Motor neuron (in vitro differentiated cells): ENCODE measurements around the gene ADRB2. TPM values are rescaled to one million over a fixed set of nuclear protein-coding genes. Genes with fewer than 3 reads are reported as not detected.
"Not testable (repeated sequence)": the region's sequence is repeated elsewhere in the genome, so short reads cannot be mapped to it uniquely, and the experiment has no call there.

Experiments used
- ATAC-seq, 8 experiments: fragments of 200-7000 bp; cut with Tn5 transposase; replicated peaks in 6 of 8; 2 replicates each; pipeline ENCODE4 v1.8.0; 2021; ENCODE audit warnings: mild to moderate bottlenecking in 8 of 8, moderate library complexity in 8 of 8
- H3K27ac ChIP-seq, 2 donors: fragments of 250-450 bp; sonication (Bioruptor Pico); 2 replicates each; pipeline ENCODE4 v1.9.0; 2021; ENCODE audit warnings: antibody characterized with exemption in 2 of 2, mild to moderate bottlenecking in 2 of 2, moderate library complexity in 1 of 2
- H3K4me1 ChIP-seq, 2 donors: fragments of 250-450 bp; sonication (Bioruptor Pico); replicated peaks in 1 of 2; 2 replicates each; pipeline ENCODE4 v1.6.1; 2021; ENCODE audit warnings: antibody characterized with exemption in 2 of 2, mild to moderate bottlenecking in 2 of 2, moderate library complexity in 1 of 2
- H3K4me3 ChIP-seq, 5 donors: fragments of 250-450 bp; sonication (Bioruptor Pico); 2 replicates each; pipeline ENCODE4 v1.9.0; 2021; ENCODE audit warnings: antibody characterized with exemption in 5 of 5, mild to moderate bottlenecking in 5 of 5, moderate library complexity in 4 of 5
- WGBS, 10 experiments: fragments of 450-650 bp; shearing (Covaris generic); methylation state at CpG; one replicate each; pipeline ENCODE4 v1.0.0; 2022; 5-methylcytosine and 5-hydroxymethylcytosine counted together
- in situ Hi-C, 9 experiments: fragments of 400-800 bp; cut with MboI; loops; one replicate each; pipeline ENCODE4 v1.15.0; 2021; ENCODE audit warnings: low sequenced_read_pairs in 9 of 9, low pct_unique_long_range_greater_than_20kb in 2 of 9; ENCODE audit not compliant: unreplicated experiment in 9 of 9
- total RNA-seq, 8 experiments: library from RNA; unstranded; fragments of 300-600 nt; gene quantifications; 2 replicates each; pipeline versions ENCODE4 v1.2.3 to v1.2.4, GENCODE V29; 2022

The ADRB2 gene
- total RNA-seq, 8 experiments from 2014 or later: 0.21 to 1.8 (median 0.62) TPM

DNA sequence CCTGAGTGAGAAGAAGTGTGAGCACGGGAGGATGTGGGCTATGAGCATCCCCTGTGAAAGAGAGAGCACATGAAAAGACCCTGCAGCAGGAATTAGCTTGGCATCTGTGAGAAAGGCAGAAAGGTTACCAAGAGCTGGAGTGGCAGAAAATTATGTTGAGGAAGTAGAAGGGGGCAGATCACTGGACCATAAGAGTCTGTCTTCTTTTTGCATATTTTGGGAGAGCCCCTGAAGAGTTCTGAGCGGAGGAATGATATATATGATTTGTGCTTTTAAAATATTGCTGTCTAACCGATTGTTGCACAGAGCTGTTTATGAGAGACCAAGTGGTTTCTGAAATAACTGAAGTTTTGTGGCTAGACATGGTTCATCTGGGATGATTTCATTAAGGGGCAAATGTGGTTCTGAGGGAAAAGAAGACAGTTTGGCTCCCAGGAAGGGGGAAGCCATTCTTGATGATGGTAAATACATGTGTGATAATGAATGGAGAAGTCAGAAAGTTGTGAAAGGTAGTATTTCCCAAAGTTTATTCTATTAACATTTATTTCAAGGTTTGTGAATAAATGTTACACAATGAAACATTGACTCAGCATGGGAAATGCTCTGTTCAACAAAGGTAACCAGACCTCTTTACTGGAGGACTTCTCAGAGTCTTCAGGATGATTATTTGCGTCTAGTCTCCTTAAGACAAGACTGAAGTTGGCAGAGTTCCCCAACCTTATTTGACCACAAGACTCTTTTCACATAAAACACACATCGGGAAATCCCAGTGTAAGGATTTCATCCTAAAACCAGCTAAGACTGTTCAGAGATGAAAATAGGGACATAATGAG lies 31.5 kb upstream of the ADRB2 start:
- ATAC-seq: no peak
- Histone ChIP-seq H3K4me1 (no peaks in the 10 kb centered on the region), H3K4me3 (no peak overlapping the region), H3K27ac (no peak overlapping the region)
- WGBS, 10 experiments: 0 to 90% (median 62%) methylated on average over 1 to 4 of the region's 5 CpGs
- in situ Hi-C loops: no loop called here

DNA sequence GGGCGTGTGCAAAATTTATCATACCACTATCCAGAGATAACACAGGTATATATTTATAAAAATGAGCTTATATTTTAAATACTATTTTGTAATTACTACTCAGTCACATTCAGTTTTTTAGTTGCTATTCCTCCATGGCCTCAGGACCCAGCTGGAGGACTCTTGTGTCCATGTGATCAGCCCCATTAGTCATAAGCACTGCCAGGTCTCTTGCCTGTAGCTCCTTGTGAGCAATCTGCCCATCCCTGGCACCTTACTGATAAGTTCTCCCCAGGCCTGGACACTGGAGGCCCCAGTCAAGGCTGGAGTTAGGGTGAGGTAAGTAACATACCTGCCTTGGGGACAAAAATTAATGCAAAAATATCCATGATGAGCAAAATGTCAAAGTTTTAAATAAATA lies 29.5 kb upstream of the ADRB2 start:
- Histone ChIP-seq H3K4me3 (no peak overlapping the region), H3K27ac (no peak overlapping the region), H3K4me1 (no peaks in the 10 kb centered on the region)
- ATAC-seq: peak in 1 of 8 experiments; percentile 31
- whole genome bisulfite sequencing, 10 experiments: 85 to 100% (median 94%) methylated on average over 1 of the region's 1 CpG; no CpG with 5 or more reads in 4 of the 10 experiments
- in situ Hi-C loops: no loop called here

DNA sequence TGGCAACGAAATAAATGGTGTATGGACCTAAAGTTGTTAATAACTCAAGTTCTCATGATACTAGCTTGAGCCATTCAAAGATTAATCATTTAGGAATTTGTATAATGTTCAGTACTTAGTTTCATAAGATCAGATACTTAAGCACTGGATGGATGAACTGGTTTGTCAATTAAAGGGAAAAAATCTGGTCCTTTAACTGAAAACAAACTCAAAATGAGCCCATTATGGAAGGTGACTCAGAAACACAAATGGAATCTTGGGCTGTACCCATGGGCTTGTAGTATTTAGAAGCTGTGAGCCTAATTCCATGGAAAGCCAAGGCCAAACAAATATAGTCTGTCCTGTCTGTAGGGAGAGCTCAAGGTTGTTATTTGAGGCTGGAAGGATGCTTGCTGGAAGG lies 27.6 kb upstream of the ADRB2 start:
- Histone ChIP-seq H3K4me1 (no peaks in the 10 kb centered on the region), H3K27ac (no peak overlapping the region), H3K4me3 (no peak overlapping the region)
- in situ Hi-C loops: no loop called here
- ATAC-seq: no peak
- WGBS, 10 experiments: 40 to 100% (median 67%) methylated on average over 1 of the region's 1 CpG; no CpG with 5 or more reads in 3 of the 10 experiments

DNA sequence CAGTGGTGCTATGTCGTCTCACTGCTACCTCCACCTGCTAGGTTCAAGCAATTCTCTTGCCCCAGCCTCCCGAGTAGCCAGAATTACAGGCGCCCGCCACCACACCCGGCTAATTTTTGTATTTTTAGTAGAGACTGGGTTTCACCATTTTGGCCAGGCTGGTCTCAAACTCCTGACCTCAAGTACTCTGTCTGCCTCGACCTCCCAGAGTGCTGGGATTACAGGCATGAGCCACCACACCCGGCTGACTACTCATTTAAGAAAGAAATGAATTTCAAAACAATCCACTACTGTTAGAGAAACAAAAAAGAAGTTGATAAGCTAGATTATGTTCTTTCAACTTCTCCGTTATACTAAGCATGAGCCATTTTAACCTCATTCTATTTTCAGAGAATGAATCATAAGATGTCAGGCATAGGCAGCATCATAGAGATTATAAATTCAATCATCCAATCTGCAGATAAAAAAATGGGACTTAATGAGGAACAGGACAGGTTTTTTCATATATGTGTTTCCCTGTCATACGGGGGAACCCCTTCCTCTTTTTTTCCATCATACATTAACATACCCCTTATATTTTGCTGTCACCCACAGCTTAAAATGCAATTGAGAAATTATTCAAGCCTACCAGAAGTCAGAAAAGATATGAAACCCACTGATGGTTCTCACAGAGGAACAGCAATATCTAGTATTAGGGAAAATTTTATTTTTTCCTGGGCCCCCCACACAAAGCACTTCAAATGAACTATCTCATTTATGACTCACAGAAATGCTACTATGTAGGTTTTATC lies 26.5 kb upstream of the ADRB2 start:
- Histone ChIP-seq H3K4me1 (no peaks in the 10 kb centered on the region), H3K27ac (no peak overlapping the region), H3K4me3 (no peak overlapping the region)
- WGBS, 10 experiments: 0 to 93% (median 76%) methylated on average over 1 to 8 of the region's 9 CpGs
- in situ Hi-C loops: loop anchor here in 1 of 9 experiments (25.0 kb wide), 1 partner anchor 312 kb away; no protein-coding TSS in a partner anchor
- no peak for ATAC-seq

DNA sequence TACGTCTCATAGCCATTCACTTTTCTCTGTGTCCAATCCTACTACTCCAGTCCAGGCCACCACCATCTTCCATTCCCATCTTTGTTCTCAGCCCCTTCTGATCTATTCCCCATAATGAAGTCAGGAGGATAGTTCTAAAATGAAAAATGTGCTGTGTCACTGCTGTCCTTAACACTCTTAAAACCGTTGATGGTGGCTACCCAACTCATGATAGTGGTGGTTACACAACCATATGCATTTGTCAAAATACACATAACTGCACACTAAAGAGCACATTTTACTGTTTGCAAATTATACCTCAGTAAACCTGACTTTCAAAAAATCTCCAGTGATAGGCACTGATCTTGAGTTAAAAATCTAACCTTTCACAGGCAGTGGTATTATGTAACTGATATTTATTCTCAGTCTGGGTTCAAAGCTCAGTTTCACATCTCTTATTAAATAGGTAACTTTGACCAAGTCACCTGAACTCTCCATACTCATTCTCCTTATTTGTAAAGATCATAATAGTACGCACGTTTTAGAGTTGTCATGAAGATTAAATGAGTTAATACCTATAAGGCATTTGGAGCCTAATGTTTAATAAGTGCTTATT lies 24.6 kb upstream of the ADRB2 start:
- no peak overlapping the region for H3K27ac ChIP-seq
- H3K4me1 ChIP-seq: no peaks in the 10 kb centered on the region
- ATAC-seq: no peak
- in situ Hi-C loops: loop anchor here in 1 of 9 experiments (25.0 kb wide), 1 partner anchor 311 kb away; no protein-coding TSS in a partner anchor
- 40 to 100% (median 79%) methylated on average over 2 to 4 of the region's 4 CpGs; no CpG with 5 or more reads in 1 of the 10 experiments for WGBS, 10 experiments
- no peak overlapping the region for H3K4me3 ChIP-seq

DNA sequence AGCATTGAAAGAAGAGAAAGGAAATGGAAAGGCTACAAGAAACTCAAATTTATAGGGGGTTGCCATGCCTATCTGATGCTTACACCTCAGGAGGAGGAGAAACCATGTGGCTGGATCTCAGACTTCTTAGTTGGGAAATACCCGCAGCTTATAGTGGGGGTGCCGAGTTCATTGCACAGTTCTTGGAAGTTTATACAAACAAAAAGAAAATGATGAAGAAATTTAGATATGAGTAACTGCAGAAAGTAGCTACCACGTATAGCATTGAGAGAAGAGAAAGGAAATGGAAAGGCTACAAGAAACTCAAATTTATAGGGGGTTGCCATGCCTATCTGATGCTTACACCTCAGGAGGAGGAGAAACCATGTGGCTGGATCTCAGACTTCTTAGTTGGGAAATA lies 23.0 kb upstream of the ADRB2 start:
- not testable (repeated sequence) for H3K4me3 ChIP-seq, H3K27ac ChIP-seq, ATAC-seq, H3K4me1 ChIP-seq
- in situ Hi-C loops: loop anchor here in 1 of 9 experiments (25.0 kb wide), 1 partner anchor 309 kb away; no protein-coding TSS in a partner anchor
- 25 to 100% (median 75%) methylated on average over 2 to 3 of the region's 3 CpGs; no CpG with 5 or more reads in 5 of the 10 experiments for WGBS, 10 experiments

DNA sequence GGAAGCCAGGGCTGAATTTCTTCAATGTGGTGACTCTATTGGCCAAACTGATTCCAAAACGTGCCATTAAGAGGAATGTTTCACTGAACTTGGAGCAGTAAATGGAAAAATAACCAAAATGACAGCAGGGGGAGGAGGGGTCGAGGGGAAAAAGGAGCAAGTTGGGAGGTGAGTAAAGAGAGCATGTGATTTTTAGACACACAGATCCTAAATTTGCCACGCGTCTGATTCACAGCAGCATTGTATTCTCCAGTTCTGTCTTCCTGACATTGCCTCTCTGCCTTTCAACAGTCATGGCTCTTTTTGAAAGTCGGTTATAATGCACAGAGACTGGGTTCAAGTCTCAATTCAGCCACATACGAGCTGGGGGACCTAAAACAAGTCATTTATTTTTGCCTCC lies 22.0 kb upstream of the ADRB2 start:
- in situ Hi-C loops: loop anchor here in 1 of 9 experiments (25.0 kb wide), 1 partner anchor 308 kb away; no protein-coding TSS in a partner anchor
- ATAC-seq: no peak
- Histone ChIP-seq H3K4me3 (no peak overlapping the region), H3K27ac (no peak overlapping the region), H3K4me1 (no peaks in the 10 kb centered on the region)
- WGBS, 10 experiments: 54 to 92% (median 68%) methylated on average over 1 to 6 of the region's 6 CpGs; no CpG with 5 or more reads in 1 of the 10 experiments

DNA sequence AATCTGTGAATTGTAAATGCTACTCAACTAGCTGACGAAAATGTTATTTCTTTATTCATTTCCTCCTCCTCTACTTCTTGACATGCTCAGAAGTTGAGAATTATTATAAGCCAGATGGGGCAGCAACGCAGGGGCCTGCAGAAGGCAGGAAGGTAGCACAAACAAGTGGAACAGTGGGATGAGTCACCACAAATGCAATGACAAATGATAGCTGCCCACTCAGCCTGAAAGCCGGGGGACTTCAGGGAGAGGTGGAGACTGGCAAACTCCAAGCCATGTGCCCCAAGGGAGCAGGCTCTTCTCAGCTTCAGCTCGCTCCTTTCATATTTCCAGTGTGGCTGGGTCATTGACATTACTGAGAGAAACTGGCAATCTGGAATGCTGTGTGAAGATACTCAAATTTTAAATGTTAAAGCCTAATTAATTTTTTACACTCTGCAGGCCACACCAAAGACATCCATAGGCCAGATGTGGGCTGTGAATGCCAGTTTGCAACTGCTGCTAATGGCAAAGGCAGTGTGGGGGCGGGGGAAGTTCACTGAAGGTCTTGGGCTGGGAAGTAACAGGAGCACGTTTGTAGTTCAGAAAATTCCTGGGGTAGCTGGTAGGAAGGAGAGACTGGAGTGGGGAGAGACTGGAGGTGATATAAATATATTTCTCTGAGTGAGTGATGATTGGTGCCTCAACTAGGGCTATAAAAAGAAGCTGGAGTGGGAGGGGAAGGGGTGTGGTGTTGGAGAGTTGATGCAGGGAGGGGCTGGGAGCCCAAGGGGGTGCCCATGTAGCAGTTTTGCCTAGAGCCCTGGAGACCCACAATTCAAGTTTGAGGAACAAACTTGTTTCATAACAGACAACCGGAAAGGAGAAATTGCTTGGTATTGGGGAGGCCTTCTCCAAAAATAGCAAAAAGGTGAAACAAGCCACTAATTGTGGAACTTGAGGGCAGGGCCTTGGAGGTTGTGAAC lies 20.8 kb upstream of the ADRB2 start:
- Histone ChIP-seq H3K4me3 (no peak overlapping the region), H3K27ac (no peak overlapping the region), H3K4me1 (no peaks in the 10 kb centered on the region)
- ATAC-seq: peak; percentile 18 to 100 (median 98)
- in situ Hi-C loops: loop anchor here in 1 of 9 experiments (25.0 kb wide), 1 partner anchor 307 kb away; no protein-coding TSS in a partner anchor
- 0 to 74% (median 41%) methylated on average over 1 to 5 of the region's 7 CpGs for WGBS, 10 experiments

DNA sequence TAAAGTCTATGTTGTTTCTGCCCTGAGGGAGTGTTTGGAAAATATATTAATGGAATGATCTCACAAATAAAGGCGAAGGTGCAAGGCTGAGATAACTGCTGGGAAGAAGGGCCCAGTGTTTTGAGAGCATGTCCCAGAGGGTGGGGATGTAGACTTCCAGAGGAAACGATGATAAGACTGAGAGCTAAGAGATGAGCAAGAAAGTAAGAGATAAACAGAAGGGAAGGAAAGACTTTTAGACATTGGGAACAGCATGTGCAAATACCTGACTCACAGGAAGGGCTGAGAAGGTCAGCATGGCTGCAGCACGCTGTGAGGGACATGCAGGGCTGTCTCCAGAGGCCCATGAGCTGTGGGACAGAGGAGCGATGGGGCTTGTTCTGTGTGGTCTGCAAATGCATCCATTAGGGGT lies 19.9 kb upstream of the ADRB2 start:
- H3K4me1 ChIP-seq: no peaks in the 10 kb centered on the region
- WGBS, 10 experiments: 55 to 100% (median 86%) methylated on average over 1 to 4 of the region's 4 CpGs
- H3K27ac ChIP-seq: no peak overlapping the region
- ATAC-seq: no peak
- H3K4me3 ChIP-seq: no peak overlapping the region
- in situ Hi-C loops: loop anchor here in 1 of 9 experiments (25.0 kb wide), 1 partner anchor 306 kb away; no protein-coding TSS in a partner anchor

DNA sequence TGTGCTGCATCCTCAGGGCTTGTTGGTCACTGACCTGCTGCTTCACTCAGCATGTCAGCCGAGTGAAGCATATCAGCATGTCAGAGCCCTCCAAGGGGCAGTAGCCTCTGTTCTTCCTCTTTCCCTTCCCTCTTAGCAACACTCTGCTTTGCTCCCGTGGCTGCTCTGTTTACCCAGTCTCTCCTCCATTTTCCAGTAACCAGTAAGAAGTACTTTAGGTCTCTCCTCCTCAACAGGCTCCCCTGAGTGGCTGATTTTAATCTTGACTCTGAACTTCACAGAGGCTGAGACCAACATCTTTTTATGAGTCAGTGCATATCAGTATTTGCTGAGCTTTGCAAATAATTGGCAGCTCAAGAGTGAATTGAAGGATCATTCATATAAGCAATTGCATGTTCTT lies 18.6 kb upstream of the ADRB2 start:
- in situ Hi-C loops: loop anchor here in 1 of 9 experiments (25.0 kb wide), 1 partner anchor 304 kb away; no protein-coding TSS in a partner anchor
- Histone ChIP-seq H3K4me1 (no peaks in the 10 kb centered on the region), H3K4me3 (no peak overlapping the region), H3K27ac (no peak overlapping the region)
- WGBS, 10 experiments: 0 to 60% (median 17%) methylated on average over 1 to 2 of the region's 2 CpGs; no CpG with 5 or more reads in 5 of the 10 experiments
- peak in 3 of 8 experiments; percentile 18 to 41 (median 34) for ATAC-seq

DNA sequence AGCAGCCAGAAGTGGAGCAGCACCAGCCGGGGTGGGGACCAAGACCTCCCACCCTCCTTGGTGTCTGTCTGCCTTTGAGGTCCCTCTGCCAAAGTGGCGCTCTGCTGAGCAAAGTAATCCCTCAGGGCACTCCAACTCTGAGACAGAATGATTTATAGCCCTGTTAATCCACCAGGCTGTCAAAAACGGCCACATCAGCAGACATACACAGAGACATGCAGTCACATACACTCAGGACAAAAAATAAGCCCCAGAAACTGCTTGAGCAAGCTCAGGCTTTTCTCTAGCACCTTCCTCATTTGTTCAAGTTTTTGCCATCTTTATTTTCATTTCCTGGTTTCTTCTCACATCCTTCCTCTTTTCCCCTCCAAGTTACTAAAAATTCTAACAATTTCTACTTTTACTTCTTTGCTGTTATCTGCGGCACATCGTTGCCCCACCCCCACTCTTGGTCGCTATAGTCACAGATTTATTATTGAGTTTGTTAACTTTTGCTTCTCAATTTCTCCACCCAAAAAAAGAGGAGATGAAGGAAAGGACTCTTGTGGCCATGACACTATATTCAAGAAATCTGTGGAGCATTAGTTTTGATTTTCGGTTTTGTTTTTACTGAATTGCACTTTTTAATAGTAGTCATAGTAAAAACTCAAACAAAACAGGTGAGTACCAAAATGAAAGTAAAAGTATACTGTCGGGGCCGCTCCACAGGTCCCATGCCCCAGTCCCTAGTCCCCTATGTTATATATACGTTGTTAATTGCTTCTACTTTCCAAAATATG lies 17.4 kb upstream of the ADRB2 start:
- H3K4me1 ChIP-seq: no peaks in the 10 kb centered on the region
- no peak overlapping the region for H3K4me3 ChIP-seq
- in situ Hi-C loops: loop anchor here in 1 of 9 experiments (25.0 kb wide), 1 partner anchor 303 kb away; no protein-coding TSS in a partner anchor
- WGBS, 10 experiments: 57 to 91% (median 76%) methylated on average over 4 to 10 of the region's 10 CpGs
- ATAC-seq: peak in 3 of 8 experiments; percentile 19 to 23 (median 21)
- no peak overlapping the region for H3K27ac ChIP-seq
